Measurements from ENCODE around the gene PHF21A. TPM values are rescaled to one million over a fixed set of nuclear protein-coding genes. Genes with fewer than 3 reads are reported as not detected.

PHF21A gene
- total RNA-seq (2014; rRNA removed; shearing (Covaris generic)): 2.5 and 5.9 TPM in 2 replicates

DNA sequence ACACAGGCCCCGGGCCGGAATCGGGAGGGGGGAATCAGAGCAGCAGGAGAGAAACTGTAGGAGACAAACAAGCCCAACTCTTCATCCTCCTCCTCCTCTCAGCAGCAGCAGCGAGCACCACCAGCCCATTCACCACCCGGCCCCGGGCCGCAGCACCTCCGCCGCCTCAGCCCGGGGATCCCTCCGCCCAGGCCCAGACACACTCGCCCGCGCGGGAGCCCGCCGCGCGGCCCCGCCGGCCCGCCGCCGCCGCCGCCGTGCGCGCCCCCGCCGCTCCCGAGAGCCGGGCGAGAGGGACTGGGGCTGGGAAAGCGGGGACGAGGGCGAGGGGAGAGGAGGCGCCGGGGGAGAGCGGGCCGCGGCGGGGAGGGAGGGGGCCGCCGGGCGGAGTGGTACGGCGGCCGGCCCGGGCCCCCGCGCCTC, at the start of gene PHF21A:
Gene PHF21A (minus strand): TSS at position 154 of the 423 bp plus-strand sequence. CDS start 37,235 bp downstream, outside the sequence.
- DNase-seq (ENCODE audit: low spot score): peak; percentile 86

GRCh38 chr11:46170797-46171196, 49.5 kb upstream of the PHF21A start:
- DNase-seq (ENCODE audit: low spot score): no peak

DNA sequence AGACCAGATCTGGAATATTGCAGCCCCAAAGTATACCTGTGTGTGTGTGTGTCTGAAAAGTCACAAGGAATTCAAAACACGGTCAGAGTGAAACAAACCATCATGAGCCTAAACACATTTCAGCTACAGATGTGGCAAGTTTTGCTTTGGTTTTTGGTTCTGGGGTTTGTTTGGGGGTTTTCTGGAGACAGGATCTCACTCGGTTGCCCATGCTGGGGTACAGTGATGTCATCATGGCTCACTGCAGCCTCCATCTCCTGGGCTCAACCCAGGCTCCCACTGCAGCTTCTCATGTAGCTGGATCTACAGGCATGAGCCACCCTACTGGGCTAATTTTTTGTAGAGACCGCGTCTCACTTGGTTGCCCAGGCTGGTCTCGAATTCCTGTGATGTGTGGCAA, 41.4 kb upstream of the PHF21A start:
- DNase-seq (ENCODE audit: low spot score): no peak

DNA sequence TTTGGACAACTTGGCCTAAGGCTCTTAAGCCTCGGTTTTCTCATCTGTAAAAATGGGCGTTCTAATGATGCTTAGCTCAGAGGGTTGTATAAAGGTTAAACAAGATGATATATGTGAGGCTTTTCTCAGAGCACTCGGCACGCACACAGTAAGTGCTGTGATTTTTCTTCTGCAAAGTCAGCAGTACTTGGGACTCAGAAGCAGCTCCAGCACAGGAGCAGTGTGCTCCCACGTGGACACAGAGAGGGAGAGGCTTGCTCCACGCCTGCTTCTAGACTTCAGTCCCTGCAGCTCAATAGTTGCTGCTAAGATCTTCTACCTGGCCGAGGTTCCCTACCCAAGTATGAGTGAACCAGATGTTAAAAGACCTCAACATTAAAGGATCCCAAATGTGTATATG, 39.9 kb upstream of the PHF21A start:
- DNase-seq (ENCODE audit: low spot score): no peak

- peak; percentile 35 for DNase-seq (ENCODE audit: low spot score)
These were observed 38.8 kb upstream of the PHF21A start for GRCh38 chr11:46160100-46160499.

DNA sequence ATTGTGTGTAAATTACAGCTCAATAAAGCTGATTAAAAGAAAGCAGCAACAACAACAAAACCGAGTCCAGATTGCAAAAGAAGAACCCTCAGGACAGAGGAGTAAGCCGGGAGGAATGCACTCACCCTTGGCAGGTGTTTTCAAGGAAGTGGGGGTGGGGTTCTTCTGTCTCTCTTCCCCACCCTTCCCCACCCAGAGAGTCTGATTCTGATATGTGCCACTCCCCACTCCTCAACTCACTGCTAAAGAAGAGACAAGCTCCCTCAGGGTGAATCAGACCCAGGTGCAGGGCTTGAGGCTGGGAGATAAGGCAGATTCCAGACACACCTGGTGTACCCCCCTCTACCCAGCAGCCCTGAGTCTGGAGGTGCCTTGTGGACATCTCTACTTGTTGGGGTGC, 38.4 kb upstream of the PHF21A start:
- peak; percentile 22 for DNase-seq (ENCODE audit: low spot score)

- no peak for DNase-seq (ENCODE audit: low spot score)
These were observed 28.6 kb upstream of the PHF21A start for GRCh38 chr11:46149826-46150225.

DNA sequence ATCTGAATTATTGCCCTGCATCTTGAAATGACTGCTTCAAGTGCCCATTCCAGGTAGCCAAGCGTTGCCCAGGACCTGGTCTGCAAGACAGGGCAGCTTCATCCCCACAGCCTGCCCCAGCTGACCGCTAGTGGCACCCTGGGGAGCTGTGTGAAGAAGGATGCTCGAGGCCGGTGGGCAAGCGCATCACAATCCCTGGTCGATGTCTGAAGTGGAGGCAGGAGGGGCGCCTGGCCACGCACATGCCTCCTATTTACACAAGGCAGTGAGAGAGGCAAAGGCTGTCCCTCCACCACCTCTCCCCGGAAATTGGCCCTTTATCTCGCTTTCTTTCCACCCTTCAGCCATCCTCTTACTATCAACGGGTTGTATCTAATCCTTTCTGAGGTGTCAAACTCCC, 28.1 kb upstream of the PHF21A start:
- no peak for DNase-seq (ENCODE audit: low spot score)

DNA sequence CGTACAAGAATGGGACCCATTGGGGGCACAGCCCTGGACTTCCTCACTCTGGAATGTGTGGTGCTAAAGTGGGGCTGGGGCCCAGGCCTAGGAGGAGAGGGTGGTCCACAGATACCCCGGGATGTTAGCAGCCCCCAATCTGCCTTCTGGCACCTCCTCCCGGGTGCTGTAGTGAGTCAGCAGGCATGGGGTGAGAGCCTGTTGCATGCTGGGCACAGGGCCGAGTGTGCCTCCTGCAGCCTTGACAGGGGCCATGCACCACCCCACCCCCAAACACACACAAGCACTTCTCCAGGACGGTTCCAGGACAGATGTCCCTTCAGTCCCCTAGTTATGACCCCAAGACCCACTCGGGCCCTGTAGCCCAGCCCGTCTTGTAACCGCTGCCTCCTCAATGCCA, 23.5 kb upstream of the PHF21A start:
- DNase-seq (ENCODE audit: low spot score): no peak

DNA sequence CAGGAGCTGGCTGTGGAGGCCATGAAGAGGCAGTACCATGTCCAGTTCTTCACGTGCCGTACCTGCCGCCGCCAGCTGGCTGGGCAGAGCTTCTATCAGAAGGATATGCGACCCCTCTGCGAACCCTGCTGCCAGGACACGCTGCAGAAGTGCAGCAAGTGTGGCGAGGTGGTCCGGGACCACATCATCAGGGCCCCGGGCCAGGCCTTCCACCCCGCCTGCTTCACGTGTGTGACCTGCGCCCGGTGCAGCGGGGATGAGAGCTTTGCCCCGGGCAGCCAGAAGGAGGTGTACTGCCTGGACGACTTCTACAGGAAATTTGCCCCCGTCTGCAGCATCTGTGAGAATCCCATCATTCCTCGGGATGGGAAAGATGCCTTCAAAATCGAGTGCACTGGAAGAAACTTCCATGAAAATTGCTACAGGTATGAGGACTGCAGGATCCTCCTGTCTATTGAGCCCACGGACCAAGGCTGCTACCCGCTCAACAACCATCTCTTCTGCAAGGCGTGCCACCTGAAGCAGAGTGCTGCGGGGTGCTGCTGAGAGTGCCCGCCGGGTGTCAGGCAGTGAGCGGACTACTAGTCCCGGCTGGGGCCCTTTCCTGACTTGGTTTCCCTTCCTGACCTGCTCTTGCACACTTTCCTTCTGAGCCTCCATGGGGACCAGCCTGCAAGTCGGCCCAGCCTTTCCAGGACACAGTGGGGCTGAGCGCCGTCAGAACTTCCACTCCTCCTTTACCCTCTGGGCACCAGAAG, 22.0 kb upstream of the PHF21A start:
- no peak for DNase-seq (ENCODE audit: low spot score)

- DNase-seq (ENCODE audit: low spot score): no peak
These were observed 21.3 kb upstream of the PHF21A start for GRCh38 chr11:46142561-46142960.

DNA sequence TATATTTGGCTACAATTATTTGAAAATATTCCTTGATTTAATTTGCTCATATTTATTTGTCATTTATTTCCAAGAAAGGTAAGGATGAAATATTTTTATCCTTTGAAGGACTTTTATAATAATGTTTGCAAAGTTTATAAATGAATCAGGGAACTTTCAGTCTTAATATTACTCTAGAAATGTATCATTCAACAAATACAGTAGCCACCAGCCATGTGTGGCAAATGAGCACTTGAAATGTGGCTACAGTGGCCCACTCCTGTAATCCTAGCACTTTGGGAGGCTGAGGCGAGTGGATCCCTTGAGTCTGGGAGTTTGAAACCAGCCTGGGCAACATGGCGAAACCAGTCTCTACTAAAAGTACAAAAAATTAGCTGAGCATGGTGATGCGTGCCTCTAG, 20.3 kb upstream of the PHF21A start:
- DNase-seq (ENCODE audit: low spot score): no peak

GRCh38 chr11:46134540-46134939, 13.3 kb upstream of the PHF21A start:
- no peak for DNase-seq (ENCODE audit: low spot score)

- no peak for DNase-seq (ENCODE audit: low spot score)
These were observed 12.8 kb upstream of the PHF21A start for GRCh38 chr11:46134061-46134460.

- DNase-seq (ENCODE audit: low spot score): no peak
These were observed 11.9 kb upstream of the PHF21A start for GRCh38 chr11:46133119-46133518.

GRCh38 chr11:46130286-46130940, 9.2 kb upstream of the PHF21A start:
- no peak for DNase-seq (ENCODE audit: low spot score)

GRCh38 chr11:46129133-46129532, 7.9 kb upstream of the PHF21A start:
- no peak for DNase-seq (ENCODE audit: low spot score)

- peak; percentile 73 for DNase-seq (ENCODE audit: low spot score)
These were observed 5.9 kb upstream of the PHF21A start for GRCh38 chr11:46127150-46127638.

DNA sequence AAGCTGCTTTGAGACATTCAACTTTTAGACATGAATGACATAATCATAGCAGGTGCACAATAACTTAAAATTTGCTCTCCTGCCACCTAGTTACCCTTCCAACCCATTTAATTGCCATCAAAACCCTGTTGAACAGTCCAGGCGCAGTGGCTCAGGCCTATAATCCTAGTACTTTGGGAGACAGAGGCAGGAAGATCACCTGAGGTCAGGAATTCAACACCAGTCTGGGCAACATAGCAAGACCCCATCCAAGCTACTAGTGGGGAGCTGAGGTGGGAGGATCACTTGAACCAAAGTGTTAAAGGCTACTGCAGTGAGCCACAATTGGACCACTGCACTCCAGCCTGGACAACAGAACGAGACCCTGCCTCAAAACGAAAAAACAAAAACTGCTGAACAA, 4.0 kb upstream of the PHF21A start:
- no peak for DNase-seq (ENCODE audit: low spot score)

- DNase-seq (ENCODE audit: low spot score): no peak
These were observed 1.9 kb upstream of the PHF21A start for GRCh38 chr11:46122945-46123715.

GRCh38 chr11:46121724-46122477, 647 bp upstream of the PHF21A start:
- DNase-seq (ENCODE audit: low spot score): peak; percentile 84
